Activated naive CD8-positive, alpha-beta T cell treated with anti-CD3 and anti-CD28 coated beads, Interleukin-2, amount 50 U/mL, for 16 hours (primary cell): ENCODE data around the gene OR9Q2.
"Not testable (repeated sequence)": the region's sequence is repeated elsewhere in the genome, so short reads cannot be mapped to it uniquely, and the experiment has no call there.

Source experiments
- DNase-seq: peaks from one replicate; pipeline ENCODE4 v3.0.0-alpha.2; 2020; ENCODE audit warnings: low read depth, low spot score

OR9Q2 gene, protein sequence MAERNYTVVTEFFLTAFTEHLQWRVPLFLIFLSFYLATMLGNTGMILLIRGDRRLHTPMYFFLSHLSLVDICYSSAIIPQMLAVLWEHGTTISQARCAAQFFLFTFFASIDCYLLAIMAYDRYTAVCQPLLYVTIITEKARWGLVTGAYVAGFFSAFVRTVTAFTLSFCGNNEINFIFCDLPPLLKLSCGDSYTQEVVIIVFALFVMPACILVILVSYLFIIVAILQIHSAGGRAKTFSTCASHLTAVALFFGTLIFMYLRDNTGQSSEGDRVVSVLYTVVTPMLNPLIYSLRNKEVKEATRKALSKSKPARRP

DNA sequence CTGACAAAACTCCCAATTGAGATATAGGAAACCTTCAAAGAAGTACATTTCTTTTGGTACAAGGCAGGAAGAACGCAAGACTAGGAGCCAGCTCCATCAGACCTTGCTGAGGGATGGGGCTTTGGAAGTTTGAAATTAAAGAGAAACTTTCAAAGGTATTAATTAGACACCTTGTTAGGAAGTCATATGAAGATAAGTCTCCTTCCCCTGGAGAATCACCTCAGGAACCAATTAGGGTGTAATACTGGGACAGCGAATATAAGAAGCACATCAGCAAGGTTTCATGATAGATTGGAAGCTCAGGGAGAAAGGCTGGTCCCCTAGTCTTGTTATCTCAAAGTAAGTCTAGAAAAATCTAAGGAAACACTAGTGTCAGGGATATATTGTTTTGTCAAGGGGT lies at the start of gene OR9Q2:
Gene OR9Q2 (plus strand): TSS at position 301 of the 400 bp plus-strand sequence. CDS start 1,421 bp downstream, outside the sequence.
- DNase-seq = no peak

DNA sequence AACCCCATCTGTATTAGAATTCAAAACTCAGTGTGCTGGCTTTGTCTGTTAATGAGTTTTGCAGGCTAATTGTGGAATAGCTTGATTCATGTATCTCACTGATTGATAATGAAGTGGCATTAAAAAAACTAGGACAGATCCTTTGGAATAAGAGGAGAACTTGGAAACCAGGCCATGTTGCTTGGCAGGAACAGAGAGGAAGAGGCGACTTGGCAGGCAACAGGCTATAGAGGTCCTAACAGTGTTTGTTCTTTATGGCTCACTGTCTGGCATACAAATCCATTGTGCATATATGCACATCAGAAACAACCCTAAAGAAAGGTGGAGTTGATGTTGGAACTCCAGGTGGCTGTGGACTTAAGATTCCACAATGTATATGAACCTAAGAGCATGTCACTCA lies 46.1 kb upstream of the OR9Q2 start:
- no peak for DNase-seq

DNA sequence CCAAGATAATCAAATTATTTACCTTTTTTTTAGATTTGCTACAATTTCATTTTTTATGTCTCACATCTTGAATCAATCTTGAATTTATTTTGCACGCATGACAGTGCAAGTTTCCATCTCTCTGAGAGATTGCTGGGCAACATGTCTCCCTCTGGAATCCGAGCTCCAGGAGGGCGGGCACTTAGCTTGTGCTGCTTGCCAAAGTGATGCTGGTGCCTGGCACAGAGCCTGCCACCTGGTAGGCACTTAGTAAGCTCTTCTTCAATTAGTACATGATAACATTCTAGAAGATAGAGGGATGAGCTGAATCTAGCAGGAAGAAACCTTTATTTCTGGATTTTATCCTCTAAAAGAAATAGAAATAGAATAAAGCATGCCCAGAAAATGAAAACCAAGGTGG lies 36.1 kb upstream of the OR9Q2 start:
- no peak for DNase-seq

DNA sequence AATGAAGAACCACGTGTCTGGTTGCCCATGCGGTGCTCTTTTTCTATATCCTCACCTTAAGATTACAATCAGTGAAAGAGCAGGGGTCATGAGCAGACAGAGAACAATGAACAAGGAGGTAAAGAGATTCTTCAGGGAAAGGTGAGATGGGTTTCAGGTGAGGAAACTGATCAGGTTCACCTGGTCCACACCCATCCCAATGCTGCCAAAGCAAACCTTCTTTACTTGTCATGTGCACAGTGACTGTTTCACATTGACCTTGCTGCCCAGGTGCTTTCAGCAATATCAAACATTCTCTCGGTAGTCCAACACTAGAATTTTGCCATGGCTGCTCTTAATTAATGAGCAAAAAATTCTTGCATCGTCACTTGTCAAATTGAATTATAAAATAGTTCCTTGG lies 24.5 kb upstream of the OR9Q2 start:
- no peak for DNase-seq

DNA sequence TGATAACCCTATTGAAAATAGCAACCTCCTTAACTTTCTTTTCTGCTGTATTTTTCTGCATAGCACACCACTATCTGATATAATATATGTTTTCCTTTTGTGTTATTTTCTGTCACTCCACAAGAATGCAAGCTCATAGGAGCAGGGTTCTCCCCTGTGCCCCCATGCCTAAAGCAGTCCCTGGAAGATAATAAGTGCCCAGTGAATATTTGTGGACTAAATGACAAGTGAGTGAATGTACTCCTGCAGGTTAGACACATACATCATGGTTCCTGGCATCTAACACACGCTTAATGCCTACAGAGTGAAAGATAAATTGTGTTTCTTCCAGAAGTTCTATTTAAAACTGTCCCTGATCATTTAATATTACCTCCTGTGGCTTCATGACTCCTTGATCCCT lies 23.9 kb upstream of the OR9Q2 start:
- DNase-seq = no peak

DNA sequence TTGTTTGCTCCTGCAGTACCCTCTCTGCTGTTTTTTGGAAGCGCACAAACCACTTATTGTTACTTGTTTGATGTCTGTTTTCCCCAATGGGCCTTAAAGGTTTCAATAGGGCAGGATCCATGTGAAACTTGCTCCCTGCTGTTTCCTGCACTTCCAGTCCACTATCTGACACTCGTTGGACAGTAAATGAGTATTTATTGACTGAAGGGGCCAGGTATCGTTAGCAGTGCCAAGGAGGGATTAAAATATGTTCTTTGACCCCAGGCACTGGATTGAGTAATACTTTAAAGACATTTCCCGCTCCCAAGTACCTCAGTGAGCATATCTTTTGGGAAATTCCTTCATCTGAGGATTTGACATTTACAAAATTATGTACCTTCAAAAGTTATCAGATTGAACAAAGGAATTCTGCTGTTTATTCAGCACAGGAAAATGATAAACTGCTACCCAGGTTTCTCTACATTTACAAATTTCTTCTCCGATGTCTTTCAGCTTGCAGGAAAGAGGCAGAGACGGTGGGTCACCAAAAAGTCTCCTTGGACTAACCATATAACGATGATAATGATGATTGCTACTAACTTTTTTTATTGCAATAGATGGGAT lies 23.3 kb upstream of the OR9Q2 start:
- DNase-seq = no peak

DNA sequence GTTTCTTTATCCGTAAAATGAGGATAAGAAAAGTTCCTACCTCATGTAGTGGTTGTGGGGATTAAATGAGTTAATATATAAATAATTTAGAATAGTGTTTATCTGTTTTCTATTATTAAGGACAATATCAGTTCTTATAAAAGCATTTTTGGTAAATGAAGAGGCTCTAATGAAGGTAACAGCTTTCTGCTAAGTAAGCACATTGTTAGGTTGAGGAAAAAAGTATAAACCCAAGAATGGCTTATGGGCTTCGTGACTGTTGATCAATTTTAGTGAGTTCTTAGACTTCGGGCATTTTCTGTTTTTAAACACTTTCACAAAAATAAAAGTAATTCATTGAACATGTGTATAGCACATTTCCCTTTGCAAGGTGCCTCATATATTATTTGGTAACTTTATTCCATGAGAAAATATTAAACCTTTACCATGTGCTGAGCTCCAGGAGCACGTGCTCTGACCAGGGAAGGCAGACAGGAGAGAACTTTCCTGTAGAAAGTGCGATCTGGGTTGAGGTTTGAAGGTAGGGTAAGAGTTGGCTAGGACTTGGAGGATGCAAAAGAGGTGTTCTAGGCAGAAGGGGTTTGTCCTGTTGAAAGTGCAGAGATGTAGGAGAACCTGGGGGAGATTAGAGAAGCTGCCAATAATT lies 11.3 kb upstream of the OR9Q2 start:
- no peak for DNase-seq

DNA sequence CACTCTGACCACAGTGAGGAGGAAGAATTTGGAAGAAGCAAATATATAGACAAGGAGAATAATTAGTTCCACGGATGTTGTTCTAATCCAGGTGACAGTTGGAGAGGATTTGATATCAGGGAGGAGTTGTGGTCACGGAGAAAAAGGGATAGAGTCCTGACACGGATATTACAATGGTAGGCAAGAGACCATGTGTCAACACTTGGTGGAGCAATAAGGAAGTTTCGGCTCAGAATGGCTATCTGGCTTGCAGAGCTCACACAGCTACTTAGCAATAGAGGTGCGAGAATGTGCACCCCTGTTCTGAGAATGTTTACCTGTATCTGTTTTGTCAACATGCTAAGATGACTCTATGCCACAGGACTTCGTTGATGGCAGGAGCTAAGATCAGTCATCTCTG lies 10.4 kb upstream of the OR9Q2 start:
- DNase-seq = no peak

DNA sequence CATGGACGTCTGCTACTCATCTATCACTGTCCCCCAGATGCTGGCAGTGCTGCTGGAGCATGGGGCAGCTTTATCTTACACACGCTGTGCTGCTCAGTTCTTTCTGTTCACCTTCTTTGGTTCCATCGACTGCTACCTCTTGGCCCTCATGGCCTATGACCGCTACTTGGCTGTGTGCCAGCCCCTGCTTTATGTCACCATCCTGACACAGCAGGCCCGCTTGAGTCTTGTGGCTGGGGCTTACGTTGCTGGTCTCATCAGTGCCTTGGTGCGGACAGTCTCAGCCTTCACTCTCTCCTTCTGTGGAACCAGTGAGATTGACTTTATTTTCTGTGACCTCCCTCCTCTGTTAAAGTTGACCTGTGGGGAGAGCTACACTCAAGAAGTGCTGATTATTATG lies 9.2 kb upstream of the OR9Q2 start:
- DNase-seq = no peak

DNA sequence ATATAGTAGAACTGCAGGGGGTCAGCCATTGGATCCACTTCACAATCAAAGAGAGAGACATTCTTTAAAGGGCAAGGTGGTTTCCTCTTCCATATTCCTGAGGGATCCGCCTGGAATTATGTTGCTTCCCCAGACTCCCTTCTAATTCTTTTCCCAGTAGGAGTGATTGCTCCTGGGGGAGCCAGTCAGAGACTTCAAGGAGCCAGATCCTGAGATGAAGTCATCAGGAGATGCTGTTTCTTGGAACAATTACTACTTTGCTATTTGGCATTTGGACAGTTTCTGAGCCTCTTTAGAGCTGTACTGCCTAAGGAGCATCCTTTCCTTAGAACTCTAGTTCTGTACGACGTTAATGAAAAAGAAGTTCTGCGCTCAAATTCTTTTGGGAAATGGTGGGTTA lies 1.9 kb upstream of the OR9Q2 start:
- DNase-seq = no peak

DNA sequence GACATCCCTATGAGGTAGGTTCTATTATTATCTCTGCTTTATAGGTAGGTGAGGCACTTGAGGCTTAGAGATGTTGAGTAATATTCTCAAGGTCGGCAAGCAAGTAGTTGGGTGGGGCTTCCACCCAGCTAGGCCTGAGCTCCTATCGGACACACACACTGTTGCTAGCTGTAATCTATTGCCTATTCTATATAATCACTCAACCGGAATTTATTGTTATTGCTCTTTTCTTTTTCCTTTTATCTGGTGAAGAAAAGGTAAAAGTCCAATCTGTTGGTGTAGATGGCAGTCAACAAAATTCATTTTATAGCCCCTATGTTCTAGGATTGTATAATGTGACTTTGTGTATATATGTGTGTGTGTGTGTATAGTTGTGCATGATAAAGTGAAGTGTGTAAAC lies 3.4 kb downstream of the OR9Q2 start:
- no peak for DNase-seq

DNA sequence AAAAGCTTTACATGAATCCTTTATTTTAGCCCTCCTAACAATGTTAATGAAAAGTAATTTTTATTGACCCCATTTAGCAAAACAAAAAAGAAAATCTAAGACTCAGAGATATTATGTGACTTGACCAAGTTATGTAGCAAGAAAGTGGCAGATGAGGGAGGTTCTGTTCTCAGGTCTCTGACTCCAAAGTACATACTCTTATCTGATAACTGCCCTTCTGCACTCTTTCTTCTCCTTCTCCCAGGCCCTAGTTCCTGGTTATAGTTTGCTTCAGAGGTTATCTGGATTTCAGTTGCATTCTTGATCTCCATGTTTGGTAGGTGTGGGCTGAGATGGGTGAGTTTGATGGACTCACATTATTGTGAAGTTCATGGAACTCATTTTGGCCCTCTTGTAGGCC lies 4.5 kb downstream of the OR9Q2 start:
- DNase-seq = no peak

DNA sequence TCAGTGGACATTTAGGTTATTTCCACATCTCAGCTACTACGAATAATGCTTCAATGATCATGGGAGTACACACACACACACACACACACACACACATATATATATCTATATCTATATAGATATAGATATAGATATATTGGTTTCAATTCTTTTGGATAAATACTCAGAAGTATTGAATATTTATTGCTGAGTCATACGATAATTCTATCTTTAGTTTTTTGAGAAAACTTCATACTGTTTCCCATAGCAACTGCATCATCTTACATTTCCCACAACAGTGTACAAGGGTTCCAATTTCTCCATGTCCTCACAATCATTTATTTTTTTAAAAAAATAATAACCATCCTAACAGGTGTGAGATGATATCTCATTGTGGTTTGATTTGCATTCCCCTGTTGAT lies 7.1 kb downstream of the OR9Q2 start:
- no peak for DNase-seq

DNA sequence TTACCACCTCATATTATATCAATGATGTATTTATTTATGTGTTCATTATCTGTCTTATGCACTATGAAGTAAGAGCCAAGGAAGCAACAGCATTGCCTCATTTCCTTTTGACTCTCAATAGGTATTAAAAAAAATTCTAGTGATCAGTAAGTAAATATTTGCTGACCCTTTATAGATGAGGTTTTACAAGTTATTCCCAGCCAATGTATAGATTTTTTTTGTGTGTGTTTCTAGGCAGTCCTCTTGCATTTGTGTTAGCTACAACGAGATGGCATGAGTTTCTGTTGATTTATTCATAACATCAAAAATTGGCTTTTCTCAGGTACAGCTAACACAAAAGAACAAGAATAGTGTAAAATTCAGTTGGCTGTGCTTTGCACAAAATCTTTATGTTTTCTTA lies 10.4 kb downstream of the OR9Q2 start:
- no peak for DNase-seq

DNA sequence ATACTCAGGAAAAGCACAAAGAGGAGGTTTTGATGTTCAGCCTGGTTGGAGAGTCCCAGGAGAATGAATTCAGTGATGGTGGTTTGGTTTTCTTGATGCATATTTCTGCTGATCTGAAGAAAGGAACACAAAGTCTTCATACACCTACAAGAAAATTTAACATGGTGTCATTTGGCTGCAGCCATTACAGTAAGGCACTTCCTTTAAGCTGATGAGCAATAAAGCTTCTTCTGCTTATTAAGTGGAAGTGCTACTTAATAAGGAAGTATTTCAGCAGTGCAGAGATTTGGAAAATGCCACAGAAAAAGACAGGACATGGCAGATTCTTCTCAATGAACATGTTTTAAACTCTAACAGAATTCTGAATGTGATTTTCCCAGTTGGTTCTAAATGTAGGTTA lies 15.2 kb downstream of the OR9Q2 start, which contains the start of gene OR1S2:
Gene OR1S2 (minus strand): TSS at position 101 of the 400 bp plus-strand sequence. CDS start 0 bp downstream, at position 101.
- no peak for DNase-seq

DNA sequence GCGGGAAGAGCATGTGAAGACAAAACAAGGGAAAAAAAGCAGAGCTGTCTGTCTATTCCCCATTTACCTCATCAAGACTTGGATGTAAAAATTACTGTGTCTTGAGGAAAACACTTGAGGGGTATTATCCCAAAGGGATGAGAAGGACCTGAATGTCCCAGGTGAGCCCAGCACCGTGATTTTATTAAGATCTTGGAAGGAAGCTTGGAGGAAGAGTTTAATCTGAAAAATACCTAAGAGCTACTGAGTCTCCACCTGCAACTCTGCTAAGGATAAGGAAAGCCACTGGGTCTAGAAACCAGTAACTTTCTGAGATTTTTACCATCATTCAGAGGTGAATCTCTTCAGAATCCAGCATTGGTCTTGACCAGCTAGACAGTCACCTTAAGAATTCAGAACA lies 23.6 kb downstream of the OR9Q2 start, which contains the start of gene OR1S1:
Gene OR1S1 (plus strand): TSS at position 301 of the 400 bp plus-strand sequence.
- DNase-seq = not testable (repeated sequence)

DNA sequence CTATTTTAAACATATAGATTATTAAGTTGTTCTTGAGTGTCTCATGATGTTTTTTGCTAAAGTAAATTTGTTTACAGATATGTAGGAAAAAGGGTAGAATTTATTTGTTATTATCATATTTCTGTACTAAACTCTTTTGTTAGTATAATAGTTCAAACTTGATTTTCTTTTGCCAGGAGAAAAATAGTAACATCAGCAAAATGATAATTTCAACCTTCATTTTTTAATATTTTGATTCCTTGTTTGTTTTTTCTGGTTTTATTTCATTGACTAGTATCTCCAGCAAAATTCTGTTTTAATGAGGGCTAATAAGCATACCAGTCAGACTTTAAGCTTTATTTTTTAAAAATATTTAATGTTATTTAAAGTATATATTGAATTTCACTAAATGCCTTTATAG lies 27.6 kb downstream of the OR9Q2 start:
- DNase-seq = no peak

DNA sequence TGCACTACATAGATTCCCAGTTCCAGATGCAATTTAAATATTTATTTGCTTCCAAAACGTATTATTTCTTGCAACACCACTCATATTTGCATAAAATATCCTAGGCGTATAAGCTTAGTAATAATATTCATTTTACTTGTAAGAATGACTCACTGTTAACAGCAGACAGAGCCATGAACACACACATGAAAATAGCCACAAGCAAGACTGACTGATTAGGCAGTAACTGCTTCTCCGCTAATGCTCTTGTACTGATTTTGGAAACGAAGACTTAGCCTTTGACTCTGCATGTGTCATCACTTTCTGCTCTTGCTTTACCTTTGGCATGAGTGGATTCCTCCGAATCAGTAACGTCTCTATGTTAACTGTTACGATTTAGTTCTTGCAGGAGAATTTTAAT lies 33.9 kb downstream of the OR9Q2 start:
- DNase-seq = no peak

DNA sequence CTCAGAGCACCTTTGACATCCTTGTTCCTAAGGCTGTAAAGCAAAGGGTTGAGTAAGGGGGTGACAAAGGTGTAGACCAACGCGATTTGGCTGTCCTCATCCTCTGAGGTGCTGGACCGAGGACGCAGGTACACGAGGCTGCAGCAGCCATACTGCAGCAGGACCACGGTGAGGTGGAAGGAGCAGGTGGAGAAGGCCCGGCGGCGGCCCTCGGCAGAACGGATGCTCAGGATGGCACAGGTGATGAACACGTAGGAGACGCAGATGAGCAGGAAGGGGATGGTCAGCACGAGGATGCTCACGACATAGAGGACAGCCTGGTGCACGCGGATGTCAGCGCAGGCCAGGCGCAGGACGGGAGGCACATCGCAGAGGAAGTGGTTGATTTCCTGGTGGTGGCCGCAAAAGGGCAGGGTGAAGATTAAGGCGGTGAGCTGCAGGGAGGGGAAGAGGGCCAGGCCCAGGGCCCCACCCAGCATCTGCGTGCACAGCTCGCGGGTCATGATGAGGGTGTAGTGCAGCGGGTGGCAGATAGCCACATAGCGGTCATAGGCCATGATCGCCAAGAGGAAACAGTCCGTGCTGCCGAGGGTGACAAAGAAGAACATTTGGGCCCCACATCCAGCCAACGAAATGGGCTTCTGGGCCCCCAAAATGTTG lies 39.2 kb downstream of the OR9Q2 start:
- no peak for DNase-seq
